Cardiac septum (tissue), 1 donor: Measurements from ENCODE around the gene ARRDC4. TPM values are rescaled to one million over a fixed set of nuclear protein-coding genes. Genes with fewer than 3 reads are reported as not detected.

Source experiments
- DNase-seq: peaks from one replicate; pipeline ENCODE4 v3.0.0-alpha.2; 2020; ENCODE audit warnings: low spot score
- intact Hi-C: fragments of 100-400 bp; cut with DNase I; formaldehyde crosslinking; loops from one replicate; pipeline ENCODE4 v1.14.0; 2022
- total RNA-seq: library from RNA; stranded (reverse); fragmentation: NEBNext Ultra II Directional; extraction: Animal tissue kit (Norgen Biotek cat#: 25700); gene quantifications from one replicate; pipeline ENCODE4 v1.2.1, GENCODE V29; 2021
- donor health status: DM: no; HTN: no; CAD: no.

The ARRDC4 gene
- total RNA-seq, 1 donor from 2014 or later, result 95.1 TPM

- no peak for DNase-seq
- intact Hi-C loops, result no loop called here
Observed at GRCh38 chr15:98018761-98019351, 58.4 kb downstream of the ARRDC4 start.
